H9 (cell line): ENCODE data around the gene HARS1. TPM values are rescaled to one million over a fixed set of nuclear protein-coding genes. Genes with fewer than 3 reads are reported as not detected.

Experiments
- DNase-seq: peaks from one replicate; pipeline ENCODE4 v3.0.0-alpha.2; 2017
- H2AFZ ChIP-seq: one replicate; pipeline ENCODE4 v1.6.1; 2013; ENCODE audit warnings: mild to moderate bottlenecking, low read length, control low read depth, moderate library complexity
- H2AK5ac ChIP-seq: 2 replicates; pipeline ENCODE4 v1.6.1; 2013; ENCODE audit warnings: low read length, control low read depth, mixed read lengths; ENCODE audit not compliant: insufficient read length
- H2BK120ac ChIP-seq: one replicate; pipeline ENCODE4 v1.6.1; 2013; ENCODE audit warnings: low read depth, mild to moderate bottlenecking, low read length, control low read depth, inconsistent platforms; ENCODE audit not compliant: poor library complexity, severe bottlenecking
- H2BK12ac ChIP-seq: 2 replicates; pipeline ENCODE4 v1.6.1; 2013; ENCODE audit warnings: low read length, control low read depth, mixed read lengths, low read depth; ENCODE audit not compliant: insufficient read length
- H2BK15ac ChIP-seq: 2 replicates; pipeline ENCODE4 v1.6.1; 2013; ENCODE audit warnings: low read depth, low read length, control low read depth
- H2BK20ac ChIP-seq: one replicate; pipeline ENCODE4 v1.6.1; 2013; ENCODE audit warnings: low read depth, mild to moderate bottlenecking, low read length, control low read depth, inconsistent platforms; ENCODE audit not compliant: poor library complexity, severe bottlenecking
- H2BK5ac ChIP-seq: 2 replicates; pipeline ENCODE4 v1.6.1; 2013; ENCODE audit warnings: low read length, control low read depth, mixed read lengths; ENCODE audit not compliant: insufficient read length
- H3K14ac ChIP-seq: 2 replicates; pipeline ENCODE4 v1.6.1; 2013; ENCODE audit warnings: low read length, control low read depth; ENCODE audit not compliant: insufficient read depth
- H3K18ac ChIP-seq: 2 replicates; pipeline ENCODE4 v1.6.1; 2013; ENCODE audit warnings: low read depth, mild to moderate bottlenecking, mixed read lengths, low read length, control low read depth; ENCODE audit not compliant: insufficient read length
- H3K23ac ChIP-seq: 2 replicates; pipeline ENCODE4 v1.6.1; 2013; ENCODE audit warnings: low read length, control low read depth, mixed read lengths, low read depth; ENCODE audit not compliant: insufficient read length
- H3K23me2 ChIP-seq: 2 replicates; pipeline ENCODE4 v1.6.1; 2013; ENCODE audit warnings: low read depth, mild to moderate bottlenecking, mixed read lengths, low read length, control low read depth; ENCODE audit not compliant: insufficient read length, poor library complexity, severe bottlenecking
- H3K27ac ChIP-seq: 2 replicates; pipeline ENCODE4 v1.5.1; 2013; ENCODE audit warnings: low read length, control low read depth, mixed read lengths, low read depth; ENCODE audit not compliant: insufficient read length
- H3K27me3 ChIP-seq: 2 replicates; pipeline ENCODE4 v1.6.1; 2013; ENCODE audit warnings: low read length, control low read depth, inconsistent platforms; ENCODE audit not compliant: insufficient read depth
- H3K4ac ChIP-seq: 2 replicates; pipeline ENCODE4 v1.6.1; 2013; ENCODE audit warnings: low read depth, mild to moderate bottlenecking, control low read depth, inconsistent platforms, low read length, moderate library complexity
- H3K4me1 ChIP-seq: 2 replicates; pipeline ENCODE4 v1.6.1; 2013; ENCODE audit warnings: low read length, control low read depth, inconsistent platforms; ENCODE audit not compliant: insufficient read depth
- H3K4me2 ChIP-seq: 2 replicates; pipeline ENCODE4 v1.6.1; 2013; ENCODE audit warnings: low read length, control low read depth, mixed read lengths; ENCODE audit not compliant: insufficient read length, insufficient read depth
- H3K56ac ChIP-seq: 2 replicates; pipeline ENCODE4 v1.6.1; 2013; ENCODE audit warnings: low read depth, mild to moderate bottlenecking, mixed read lengths, low read length, control low read depth; ENCODE audit not compliant: insufficient read length
- H3K79me1 ChIP-seq: 2 replicates; pipeline ENCODE4 v1.6.1; 2013; ENCODE audit warnings: low read depth, mild to moderate bottlenecking, moderate library complexity, low read length, control low read depth, inconsistent platforms; ENCODE audit not compliant: insufficient read depth, poor library complexity, severe bottlenecking
- H3K79me2 ChIP-seq: 2 replicates; pipeline ENCODE4 v1.6.1; 2013; ENCODE audit warnings: low read length, control low read depth, inconsistent platforms; ENCODE audit not compliant: insufficient read depth
- H3K9ac ChIP-seq: 2 replicates; pipeline ENCODE4 v1.6.1; 2013; ENCODE audit warnings: low read length, control low read depth, mixed read lengths; ENCODE audit not compliant: insufficient read length; ENCODE audit errors: extremely low read depth
- H3K9me3 ChIP-seq: one replicate; pipeline ENCODE4 v1.6.1; 2013; ENCODE audit warnings: low read depth, low read length, inconsistent platforms; ENCODE audit not compliant: control insufficient read depth
- H3T11ph ChIP-seq: one replicate; pipeline ENCODE4 v1.6.1; 2013; ENCODE audit warnings: mild to moderate bottlenecking, low read length, control low read depth, inconsistent platforms
- H4K20me1 ChIP-seq: one replicate; pipeline ENCODE4 v1.6.1; 2013; ENCODE audit not compliant: control insufficient read depth, insufficient read length, insufficient read depth
- H4K5ac ChIP-seq: 2 replicates; pipeline ENCODE4 v1.6.1; 2013; ENCODE audit warnings: low read depth, mild to moderate bottlenecking, mixed read lengths, low read length, control low read depth; ENCODE audit not compliant: insufficient read length
- H4K8ac ChIP-seq: replicated peaks from 2 replicates; pipeline ENCODE4 v1.6.1; 2013; ENCODE audit warnings: low read length, control low read depth, mixed read lengths, low read depth; ENCODE audit not compliant: insufficient read length
- H4K91ac ChIP-seq: 2 replicates; pipeline ENCODE4 v1.6.1; 2013; ENCODE audit warnings: low read depth, mild to moderate bottlenecking, moderate library complexity, mixed read lengths, low read length, control low read depth; ENCODE audit not compliant: insufficient read length
- H3K27ac Mint-ChIP-seq, 3 experiments: 2 replicates in 2 of 3; 3 replicates in 1 of 3; pipeline ENCODE4 v1.8.0; 2020 to 2021; ENCODE audit warnings: mixed read lengths in 3 of 3, mild to moderate bottlenecking in 1 of 3, moderate library complexity in 1 of 3
- H3K27me3 Mint-ChIP-seq: 2 replicates; pipeline ENCODE4 v1.8.0; 2021; ENCODE audit warnings: low read depth, mild to moderate bottlenecking, moderate library complexity, mixed read lengths
- H3K36me3 Mint-ChIP-seq, 3 experiments: 2 replicates in 2 of 3; 3 replicates in 1 of 3; pipeline ENCODE4 v1.8.0; 2020 to 2021; ENCODE audit warnings: low read depth in 3 of 3, mixed read lengths in 3 of 3; ENCODE audit not compliant: insufficient read depth in 1 of 3
- H3K4me1 Mint-ChIP-seq, 2 experiments: 2 replicates each; pipeline ENCODE4 v1.8.0; 2020; ENCODE audit warnings: mixed read lengths in 2 of 2
- H3K4me3 Mint-ChIP-seq, 2 experiments: 2 replicates in 1 of 2; 3 replicates in 1 of 2; pipeline ENCODE4 v1.8.0; 2020 to 2021; ENCODE audit warnings: mild to moderate bottlenecking in 2 of 2, mixed read lengths in 2 of 2, moderate library complexity in 1 of 2
- H3K9me3 Mint-ChIP-seq, 2 experiments: 2 replicates in 1 of 2; 3 replicates in 1 of 2; pipeline ENCODE4 v1.8.0; 2020; ENCODE audit warnings: mild to moderate bottlenecking in 2 of 2, mixed read lengths in 2 of 2, moderate library complexity in 1 of 2
- WGBS: extraction: QIAGEN DNeasy Blood & Tissue Kit; methylation state at CpG from one replicate; pipeline ENCODE4 v1.1.7; 2013; ENCODE audit warnings: missing lambda C conversion rate, low lambda C conversion rate, mixed read lengths; ENCODE audit not compliant: insufficient read length; ENCODE audit errors: extremely low coverage; 5-methylcytosine and 5-hydroxymethylcytosine counted together
- total RNA-seq: library from RNA; stranded (reverse); gene quantifications from 2 replicates; pipeline ENCODE4 v1.2.1, GENCODE V29; 2021
- TF ChIP-seq, protein P1 (sequence below): fragments of 200-600 bp; sonication (generic); conservative IDR thresholded peaks from 3 replicates; pipeline ENCODE4 v1.8.0; 2021; ENCODE audit warnings: antibody characterized with exemption, mild to moderate bottlenecking

Gene HARS1
- total RNA-seq, 1 experiment from 2014 or later: 70.2 TPM

DNA sequence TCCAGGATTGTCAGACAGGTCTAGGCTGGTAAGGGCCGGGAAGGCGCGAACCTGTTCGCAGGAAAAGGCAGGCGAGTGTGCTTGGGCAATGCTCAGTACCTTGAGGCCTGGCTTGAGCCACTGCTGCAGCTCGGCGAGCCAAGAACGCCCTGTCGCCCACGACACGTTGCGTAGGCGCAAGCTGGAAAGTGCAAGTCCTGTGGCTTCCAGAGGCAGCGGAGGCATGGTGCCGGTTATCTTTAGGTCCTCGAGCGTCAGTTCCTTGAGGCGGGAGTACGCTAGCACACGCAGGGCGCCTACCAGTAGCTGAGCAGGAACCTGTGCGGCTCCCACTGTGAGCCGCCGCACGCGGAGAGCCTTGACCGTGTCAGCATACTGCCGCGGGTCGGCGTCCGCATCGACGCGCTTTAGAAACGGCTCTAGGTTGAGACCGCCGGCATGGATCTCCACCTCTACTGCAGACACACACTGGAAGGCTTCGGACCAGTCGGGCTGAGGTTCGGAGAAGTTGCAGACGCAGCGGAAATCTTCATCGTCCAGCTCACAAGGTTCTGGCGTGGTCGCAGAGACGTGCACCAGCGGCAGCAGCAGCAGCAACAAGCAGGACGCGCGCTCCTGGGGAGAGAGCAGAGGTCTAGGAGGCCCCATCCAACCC lies 58.7 kb downstream of the HARS1 start:
- Histone ChIP-seq H3K23ac (no peak overlapping the region), H3K4ac (no peak overlapping the region), H4K91ac (no peak overlapping the region), H3T11ph (no peak overlapping the region), H2AFZ (no peak overlapping the region), H3K18ac (no peak overlapping the region), H3K56ac (no peak overlapping the region), H4K5ac (no peak overlapping the region), H3K79me1 (no peaks in the 10 kb centered on the region), H3K27ac (no peak overlapping the region), H4K8ac (no peak overlapping the region), H2BK15ac (no peak overlapping the region), H3K14ac (no peak overlapping the region), H2BK12ac (no peak overlapping the region), H2BK20ac (no peak overlapping the region), H3K79me2 (no peaks in the 10 kb centered on the region), H4K20me1 (no peaks in the 10 kb centered on the region), H2BK5ac (no peak overlapping the region), H2AK5ac (no peak overlapping the region), H3K4me2 (no peak overlapping the region), H3K9ac (no peak overlapping the region), H2BK120ac (no peak overlapping the region), H3K9me3 (peaks cover 16% of the 10 kb centered on the region), H3K23me2 (no peaks in the 10 kb centered on the region), H3K4me1 (no peaks in the 10 kb centered on the region), H3K27me3 (no peaks in the 10 kb centered on the region)
- H3K36me3 Mint-ChIP-seq: peaks cover 4 to 9% (median 6%) of the 10 kb centered on the region in 3 experiments; a peak in 6 of 7 replicates
- no CpG with 5 or more reads among the region's 51 CpGs for WGBS
- no peak overlapping the region for H3K4me3 Mint-ChIP-seq
- DNase-seq: no peak
- H3K4me1 Mint-ChIP-seq: peaks cover under 1% of the 10 kb centered on the region in 2 experiments; a peak in 1 of 4 replicates
- peaks cover 6% of the 10 kb centered on the region for H3K27me3 Mint-ChIP-seq
- TF ChIP-seq, protein P1, sequence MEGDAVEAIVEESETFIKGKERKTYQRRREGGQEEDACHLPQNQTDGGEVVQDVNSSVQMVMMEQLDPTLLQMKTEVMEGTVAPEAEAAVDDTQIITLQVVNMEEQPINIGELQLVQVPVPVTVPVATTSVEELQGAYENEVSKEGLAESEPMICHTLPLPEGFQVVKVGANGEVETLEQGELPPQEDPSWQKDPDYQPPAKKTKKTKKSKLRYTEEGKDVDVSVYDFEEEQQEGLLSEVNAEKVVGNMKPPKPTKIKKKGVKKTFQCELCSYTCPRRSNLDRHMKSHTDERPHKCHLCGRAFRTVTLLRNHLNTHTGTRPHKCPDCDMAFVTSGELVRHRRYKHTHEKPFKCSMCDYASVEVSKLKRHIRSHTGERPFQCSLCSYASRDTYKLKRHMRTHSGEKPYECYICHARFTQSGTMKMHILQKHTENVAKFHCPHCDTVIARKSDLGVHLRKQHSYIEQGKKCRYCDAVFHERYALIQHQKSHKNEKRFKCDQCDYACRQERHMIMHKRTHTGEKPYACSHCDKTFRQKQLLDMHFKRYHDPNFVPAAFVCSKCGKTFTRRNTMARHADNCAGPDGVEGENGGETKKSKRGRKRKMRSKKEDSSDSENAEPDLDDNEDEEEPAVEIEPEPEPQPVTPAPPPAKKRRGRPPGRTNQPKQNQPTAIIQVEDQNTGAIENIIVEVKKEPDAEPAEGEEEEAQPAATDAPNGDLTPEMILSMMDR: no peak
- no peak overlapping the region for H3K27ac Mint-ChIP-seq
- peaks cover 30 to 35% of the 10 kb centered on the region in 2 experiments for H3K9me3 Mint-ChIP-seq
